Endometrial microvascular endothelial cells (primary cell): ENCODE data around the gene TSEN2. TPM values are rescaled to one million over a fixed set of nuclear protein-coding genes. Genes with fewer than 3 reads are reported as not detected.
"Not testable (repeated sequence)": the region's sequence is repeated elsewhere in the genome, so short reads cannot be mapped to it uniquely, and the experiment has no call there.

ENCODE experiments used
- in situ Hi-C: cut with HindIII; loops from 2 replicates; pipeline ENCODE4 v1.10.0; 2017; ENCODE audit warnings: low sequenced_read_pairs, low pct_unique_long_range_greater_than_20kb; ENCODE audit errors: inconsistent ontology term
- total RNA-seq: library from RNA; depleted of rRNA; stranded (reverse); fragments of >200 nt; gene quantifications from one replicate; pipeline ENCODE4 v1.2.3, GENCODE V29; 2015; ENCODE audit errors: inconsistent ontology term

TSEN2 gene
- total RNA-seq, 1 donor from 2014 or later: 7.7 TPM

DNA sequence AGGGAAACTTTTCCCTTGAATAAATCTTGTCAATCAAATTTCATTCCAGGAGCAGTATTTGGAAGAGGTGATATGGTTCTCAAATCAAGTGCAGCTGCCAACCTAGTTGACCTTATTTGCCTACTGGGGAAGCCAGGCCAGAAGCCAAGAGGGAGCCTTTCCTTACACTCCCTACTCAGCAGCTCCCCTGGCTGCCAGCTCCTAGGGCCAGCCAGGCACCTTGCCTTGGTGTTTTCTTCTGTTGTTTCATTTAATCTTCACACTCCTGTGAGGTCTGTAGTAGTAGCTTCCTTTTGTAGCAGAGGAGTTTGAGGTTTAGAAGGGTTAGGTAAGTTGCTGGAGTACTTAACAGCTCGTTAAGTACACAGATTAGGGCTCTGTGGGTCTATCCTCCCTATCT lies 38.4 kb downstream of the TSEN2 start:
- in situ Hi-C loops: no loop called here

DNA sequence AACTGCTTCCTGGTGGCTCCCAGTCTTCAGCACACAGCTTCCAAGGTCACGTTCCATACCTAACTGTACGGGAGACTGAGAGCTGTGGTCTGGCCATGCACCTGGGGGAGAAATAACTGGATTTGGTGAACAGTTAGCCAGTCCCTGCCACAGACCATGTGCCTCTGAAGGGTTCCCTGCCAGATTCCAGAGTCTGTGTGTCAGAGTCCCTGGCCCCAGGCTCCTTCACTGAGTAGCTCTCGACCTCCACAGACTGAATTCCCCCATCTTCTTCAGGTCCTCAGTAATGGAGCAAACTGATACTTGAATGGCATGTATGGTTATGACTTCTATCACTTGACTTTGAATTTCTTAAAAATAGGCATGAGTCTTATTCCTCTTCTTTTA lies 43.5 kb downstream of the TSEN2 start:
- in situ Hi-C loops: no loop called here

DNA sequence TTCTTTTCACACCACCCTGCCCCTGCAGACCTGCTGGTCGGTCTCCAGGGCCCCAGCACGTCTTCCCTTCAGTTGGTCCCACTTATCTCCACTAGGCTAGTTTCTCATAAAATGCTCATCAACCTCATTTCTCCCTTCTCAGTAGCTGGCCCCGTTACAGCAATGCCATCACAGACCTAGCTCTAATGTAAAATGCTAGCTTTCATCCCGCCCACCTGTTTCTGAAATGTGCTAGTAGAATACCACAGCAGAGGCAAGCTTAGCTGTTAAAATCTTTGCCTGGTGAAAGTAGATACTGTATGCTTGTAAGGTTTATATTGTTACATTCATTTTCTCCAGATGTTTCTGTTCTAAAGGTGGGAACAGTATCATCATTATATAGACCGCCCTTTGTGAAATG lies 47.9 kb downstream of the TSEN2 start:
- in situ Hi-C loops: no loop called here

DNA sequence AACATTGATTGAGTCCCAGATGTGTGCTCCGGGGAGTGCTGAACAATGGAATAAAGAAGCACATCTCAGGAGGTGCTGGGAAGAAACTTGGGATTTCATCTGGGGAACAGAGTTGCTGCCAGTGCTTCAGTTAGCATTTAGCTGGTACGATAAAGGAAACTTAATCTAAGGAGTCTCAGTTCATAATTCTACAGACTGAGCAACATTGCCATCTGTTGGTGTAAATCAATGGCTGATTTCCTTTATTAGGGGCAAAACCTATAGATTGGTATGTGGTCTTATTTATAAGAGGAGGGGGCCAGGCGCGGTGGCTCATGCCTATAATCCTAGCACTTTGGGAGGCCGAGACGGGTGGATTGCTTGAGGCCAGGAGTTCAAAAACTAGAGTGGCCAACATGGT lies 52.1 kb downstream of the TSEN2 start:
- in situ Hi-C loops: no loop called here

DNA sequence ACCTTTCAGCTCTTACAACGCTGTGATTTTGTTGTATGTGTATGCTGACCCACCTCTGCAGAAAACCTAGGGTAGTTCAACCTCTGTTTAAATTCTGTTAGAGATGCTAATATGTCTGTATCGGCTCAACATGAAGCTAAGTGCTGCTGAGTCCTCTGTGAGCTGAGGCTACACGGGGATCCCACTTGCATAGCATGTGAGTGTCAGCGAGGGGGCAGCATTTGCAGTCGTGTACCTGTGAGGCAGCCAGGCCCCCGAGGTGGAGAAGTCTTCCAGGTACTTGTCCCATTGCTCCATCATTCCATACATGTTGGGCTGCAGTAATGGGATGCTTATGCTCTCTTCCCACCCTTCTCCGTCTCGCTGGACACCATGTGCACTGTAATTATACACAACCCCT lies 57.3 kb downstream of the TSEN2 start:
- in situ Hi-C loops: no loop called here

DNA sequence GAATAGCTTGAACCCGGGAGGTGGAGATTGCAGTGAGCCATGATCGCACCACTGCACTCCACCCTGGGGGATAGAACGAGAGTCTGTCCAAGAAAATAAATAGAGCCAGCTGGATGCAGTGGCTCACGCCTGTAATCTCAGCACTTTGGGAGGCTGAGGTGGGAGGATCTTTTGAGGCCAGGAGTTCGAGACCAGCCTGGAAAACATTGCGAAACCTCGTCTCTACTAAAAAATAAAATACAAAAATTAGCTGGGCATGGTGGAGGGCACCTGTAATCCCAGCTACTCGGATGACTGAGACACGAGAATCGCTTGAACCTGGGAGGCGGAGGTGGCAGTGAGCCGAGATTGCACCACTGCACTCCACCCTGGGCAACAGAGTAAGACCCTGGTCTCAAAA lies 59.2 kb downstream of the TSEN2 start:
- in situ Hi-C loops: not testable (repeated sequence)

DNA sequence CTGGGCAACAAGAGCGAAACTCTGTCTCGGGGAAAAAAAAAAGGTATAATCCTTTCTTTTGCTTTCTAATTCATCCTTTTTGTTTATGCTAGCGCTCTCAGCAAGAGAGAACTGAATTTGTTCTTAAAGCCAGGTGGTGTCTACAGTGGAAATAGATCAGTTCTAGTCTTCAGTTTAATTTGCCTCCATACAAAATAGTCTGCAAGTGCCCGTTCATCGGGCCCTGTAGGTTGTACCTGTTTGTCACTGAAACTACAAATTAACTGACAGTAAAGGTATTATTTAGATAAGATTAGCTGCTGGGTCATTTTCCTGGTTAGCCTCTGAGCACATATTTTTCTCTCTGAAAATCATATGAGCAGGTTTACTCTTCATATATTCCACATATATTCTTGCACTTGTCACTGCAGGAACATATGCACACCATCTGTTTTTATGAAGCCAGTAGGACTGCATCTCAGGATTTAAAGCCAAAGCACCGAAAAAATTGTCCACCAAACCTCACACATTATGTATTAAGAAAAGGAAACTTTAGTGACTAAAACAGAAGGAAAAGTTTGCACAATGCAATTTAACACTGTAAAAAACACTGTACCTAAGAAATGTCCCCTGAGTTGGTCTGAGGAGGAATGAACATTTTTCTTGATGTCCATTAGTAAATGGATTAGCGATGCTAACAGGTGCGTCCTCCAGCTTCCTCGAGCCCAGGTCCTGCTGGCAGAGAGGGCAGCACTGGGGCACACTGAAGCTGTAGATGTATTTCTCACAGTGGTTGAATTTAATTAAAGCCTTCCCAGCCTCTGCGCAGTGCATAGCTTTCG lies 60.6 kb downstream of the TSEN2 start:
- in situ Hi-C loops: no loop called here

DNA sequence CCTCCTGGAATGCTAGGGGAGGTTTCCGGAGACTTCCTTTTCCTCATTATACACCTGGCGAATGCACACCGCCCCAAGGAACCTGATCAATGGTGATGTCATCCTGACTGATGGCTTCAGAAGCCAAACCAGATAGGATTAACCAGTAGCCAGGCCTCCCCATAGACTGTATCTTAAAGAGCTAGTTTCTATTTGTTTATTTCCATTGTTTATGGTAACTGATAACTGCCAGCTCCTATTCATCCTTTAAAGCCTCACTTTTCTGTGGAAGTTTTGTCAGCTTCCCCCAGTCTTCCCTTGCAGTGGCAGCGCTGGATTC lies 61.2 kb downstream of the TSEN2 start, which contains the start of gene MKRN2OS:
TSS of gene MKRN2OS (minus strand) at position 27 of the 319 bp plus-strand sequence. CDS start 35 bp downstream, outside the sequence.
- in situ Hi-C loops: no loop called here

DNA sequence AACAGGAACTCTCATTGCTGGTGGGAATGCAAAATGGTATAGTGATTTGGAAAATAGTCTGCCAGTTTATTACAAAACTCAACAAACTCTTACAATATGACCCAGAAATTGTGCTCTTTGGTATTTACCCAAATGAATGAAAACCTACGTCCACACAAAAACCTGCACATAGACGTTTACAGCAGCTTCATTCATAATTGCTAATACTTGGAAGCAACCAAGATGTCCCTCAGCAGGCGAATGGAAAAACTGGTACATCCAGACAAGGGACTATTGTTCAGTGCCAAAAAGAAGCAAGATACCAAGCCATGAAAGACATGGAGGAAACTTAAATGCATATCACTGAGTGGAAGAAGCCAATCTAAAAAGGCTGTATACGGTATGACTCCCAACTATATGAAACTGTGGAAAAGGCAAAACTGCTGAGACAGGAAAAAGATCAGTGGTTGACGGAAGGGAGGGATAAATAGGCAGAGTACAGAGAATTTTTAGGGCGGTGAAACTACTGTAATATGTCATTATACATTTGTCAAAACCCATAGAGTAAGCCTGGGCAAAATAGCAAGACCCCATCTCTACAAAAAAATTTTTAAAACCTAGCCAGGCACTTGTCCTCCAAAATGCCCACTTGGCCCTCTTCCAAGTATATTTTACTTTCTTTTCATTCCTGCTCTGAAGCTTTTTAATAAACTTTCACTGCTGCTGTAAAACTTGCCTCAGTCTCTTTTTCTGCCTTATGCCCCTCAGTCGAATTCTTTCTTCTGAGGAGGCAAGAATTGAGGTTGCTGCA lies 65.9 kb downstream of the TSEN2 start:
- in situ Hi-C loops: no loop called here

DNA sequence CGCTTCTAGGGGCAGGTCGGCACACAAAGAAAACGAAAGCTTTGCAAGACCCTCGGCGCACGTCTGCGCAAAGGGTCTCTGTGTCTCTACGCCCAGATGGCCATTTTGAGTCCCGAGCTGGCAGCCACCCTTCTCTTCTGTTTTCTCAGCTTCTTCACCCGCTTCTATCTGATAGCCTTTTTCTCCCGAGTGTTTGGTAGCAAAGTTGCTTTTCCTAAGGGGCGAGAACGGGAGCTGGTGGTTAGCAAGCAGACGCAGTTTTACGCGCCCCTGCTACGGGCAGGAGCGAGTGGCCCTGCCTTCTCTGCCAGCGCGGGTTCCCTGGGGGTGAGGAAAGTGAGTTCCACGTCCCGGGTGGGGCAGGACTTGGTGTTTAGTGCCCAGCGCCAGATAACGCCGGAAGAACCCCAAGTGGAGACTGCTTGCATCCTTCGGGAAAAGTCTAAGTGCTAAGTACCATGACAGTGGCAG lies 69.7 kb downstream of the TSEN2 start:
- in situ Hi-C loops: no loop called here

DNA sequence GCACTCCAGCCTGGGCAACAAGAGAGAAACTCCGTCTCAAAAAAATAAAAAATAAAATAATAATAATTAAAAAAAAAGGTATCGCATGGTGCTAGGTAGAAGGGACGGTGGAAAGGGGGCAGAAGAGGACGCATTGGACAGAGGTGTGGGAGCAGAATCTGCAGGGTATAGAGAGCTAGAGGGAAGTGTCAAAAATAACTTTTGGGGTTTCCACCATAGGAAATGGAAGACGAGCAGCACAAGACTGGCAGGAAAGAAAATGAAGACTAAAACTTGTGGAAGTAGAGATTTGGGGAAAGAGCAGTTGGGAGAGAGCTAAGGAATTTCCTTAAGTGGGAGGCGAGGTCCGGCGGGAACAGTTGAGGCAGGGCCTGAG lies 72.0 kb downstream of the TSEN2 start:
- in situ Hi-C loops: no loop called here

DNA sequence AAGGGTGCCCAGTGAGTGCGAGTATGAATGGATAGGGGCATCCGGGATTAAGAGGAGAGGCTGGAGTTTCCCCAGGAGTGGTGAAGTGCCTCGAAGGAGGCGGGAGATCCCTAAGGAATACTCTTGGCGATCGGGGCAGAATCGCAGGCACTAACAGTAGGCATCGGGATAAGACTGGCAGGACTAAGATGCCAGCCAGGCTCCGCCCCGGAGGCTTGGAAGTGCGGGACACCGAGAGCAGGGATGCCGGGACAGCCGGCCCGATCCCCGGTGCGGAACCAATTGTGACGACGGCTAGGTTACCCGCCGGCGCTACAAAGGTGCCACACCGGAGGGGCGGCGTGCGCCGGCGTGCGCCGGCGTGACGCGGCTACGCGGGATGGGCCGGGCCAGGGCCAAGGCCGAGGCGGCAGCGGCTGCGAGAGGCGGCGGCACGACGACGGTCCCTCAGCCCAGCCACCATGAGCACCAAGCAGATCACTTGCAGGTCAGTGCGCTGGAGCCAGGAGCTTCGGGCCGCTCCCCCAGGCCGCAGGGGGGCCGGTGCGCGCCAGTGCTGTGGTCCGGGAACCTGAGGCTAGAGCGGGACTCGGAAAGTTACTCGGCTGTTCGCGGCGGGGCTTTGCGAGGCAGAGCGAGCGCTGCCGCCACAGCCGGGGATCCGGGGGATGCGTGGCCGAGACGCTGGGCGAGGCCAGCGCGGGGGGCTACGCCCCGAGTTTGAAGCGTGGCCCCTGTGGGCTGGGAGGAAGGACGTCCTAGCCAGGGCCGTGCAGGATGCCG lies 72.6 kb downstream of the TSEN2 start, which contains the start of gene MKRN2:
TSS of gene MKRN2 (plus strand) at position 398 of the 783 bp plus-strand sequence. CDS start at position 462, 64 bp downstream.
- in situ Hi-C loops: no loop called here

DNA sequence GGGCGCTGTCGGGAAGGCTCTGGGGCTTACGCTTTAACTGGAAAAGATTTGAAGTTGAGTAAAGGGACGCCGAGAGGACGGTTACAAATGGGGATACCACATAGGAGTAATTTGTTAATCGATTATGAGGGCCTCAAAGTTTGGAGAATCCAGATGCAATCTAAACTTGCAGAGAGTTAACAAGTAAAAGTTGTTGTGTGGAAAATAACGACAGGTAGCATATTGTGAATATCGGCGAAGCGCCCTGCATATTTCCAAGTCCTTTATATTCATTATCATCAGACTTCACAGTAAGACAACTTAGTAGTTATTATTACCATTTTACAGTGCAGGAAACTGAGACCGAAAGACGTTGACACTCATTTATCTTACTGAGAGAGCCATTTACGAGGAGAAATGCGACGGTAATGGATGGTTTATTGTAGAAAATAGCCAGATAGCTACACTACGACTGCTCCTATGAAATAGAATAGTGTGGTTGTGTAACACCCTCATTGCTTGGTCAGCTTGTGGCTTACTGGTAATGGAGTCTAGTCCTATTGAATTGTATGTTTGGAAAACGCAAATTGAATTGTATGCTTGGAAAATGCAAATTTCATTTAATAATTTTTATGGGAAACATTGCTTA lies 73.3 kb downstream of the TSEN2 start:
- in situ Hi-C loops: no loop called here

DNA sequence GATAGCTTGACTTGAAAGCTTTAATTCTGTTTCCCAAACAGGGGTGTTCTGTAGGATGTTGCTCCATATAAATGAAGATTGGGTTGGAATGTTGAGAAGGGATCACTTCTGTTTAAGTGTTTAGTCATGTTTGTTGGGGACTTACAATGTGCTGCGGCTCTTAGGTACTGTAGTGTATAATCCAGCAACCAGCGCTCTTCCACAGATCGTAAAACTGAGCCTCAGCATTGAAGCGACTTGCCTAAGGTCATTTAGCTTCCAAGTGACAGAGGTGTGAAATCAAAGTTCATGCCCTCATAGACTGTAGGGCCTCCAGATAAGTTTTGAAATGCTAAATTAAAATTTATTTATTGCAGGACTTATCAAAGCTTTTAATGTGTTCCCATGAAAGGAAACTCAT lies 74.4 kb downstream of the TSEN2 start:
- in situ Hi-C loops: no loop called here

DNA sequence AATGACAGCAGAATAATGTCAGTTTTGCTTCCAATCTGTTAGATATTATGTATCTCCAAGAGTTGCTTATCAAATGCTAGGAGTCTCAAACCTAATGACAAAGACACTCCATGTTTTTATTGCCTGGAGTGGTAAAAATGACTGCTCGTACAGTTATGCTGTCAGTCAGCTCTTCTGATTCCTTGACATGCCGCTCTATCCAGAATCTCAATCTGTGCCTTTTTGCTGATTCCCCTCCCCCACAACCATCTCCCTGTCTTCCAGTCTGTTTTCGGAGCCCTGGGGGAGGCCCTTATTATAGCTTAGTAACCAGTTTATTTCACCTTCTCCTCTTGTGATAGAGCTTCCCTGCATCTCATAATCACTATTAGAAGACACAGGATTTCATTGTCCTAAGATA lies 75.2 kb downstream of the TSEN2 start:
- in situ Hi-C loops: no loop called here

DNA sequence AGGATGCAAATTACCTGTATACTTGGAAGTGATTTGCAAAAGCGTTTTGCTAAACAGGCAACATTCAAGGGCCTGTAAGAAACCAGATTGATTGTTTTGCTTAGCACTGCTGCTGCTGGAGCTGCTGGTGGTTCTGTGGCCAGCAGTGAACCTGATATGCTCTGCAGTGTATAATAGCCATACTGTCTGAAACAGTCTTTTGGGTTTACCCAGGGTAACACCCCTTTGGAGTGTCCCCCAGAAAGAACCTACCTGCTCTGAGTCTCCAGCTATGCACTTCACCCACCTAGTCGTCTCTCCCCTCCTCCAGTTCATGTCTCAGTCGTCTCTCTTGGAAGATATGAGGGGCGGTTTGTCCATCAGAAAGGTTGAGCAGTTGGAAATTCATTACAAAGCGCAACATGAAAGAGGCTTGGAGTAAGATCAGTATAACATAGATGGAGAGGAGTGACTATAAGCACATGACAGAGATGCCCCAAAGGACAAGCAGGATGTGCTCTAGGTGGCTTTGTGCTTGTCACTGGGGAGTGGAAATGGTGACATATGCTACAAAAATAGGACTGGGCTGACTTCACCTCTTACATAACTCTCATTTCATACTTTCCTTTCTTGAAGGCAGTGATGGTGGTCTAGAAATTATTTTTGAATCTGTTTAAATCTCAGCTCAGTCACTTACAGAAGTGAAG lies 76.4 kb downstream of the TSEN2 start:
- in situ Hi-C loops: no loop called here

DNA sequence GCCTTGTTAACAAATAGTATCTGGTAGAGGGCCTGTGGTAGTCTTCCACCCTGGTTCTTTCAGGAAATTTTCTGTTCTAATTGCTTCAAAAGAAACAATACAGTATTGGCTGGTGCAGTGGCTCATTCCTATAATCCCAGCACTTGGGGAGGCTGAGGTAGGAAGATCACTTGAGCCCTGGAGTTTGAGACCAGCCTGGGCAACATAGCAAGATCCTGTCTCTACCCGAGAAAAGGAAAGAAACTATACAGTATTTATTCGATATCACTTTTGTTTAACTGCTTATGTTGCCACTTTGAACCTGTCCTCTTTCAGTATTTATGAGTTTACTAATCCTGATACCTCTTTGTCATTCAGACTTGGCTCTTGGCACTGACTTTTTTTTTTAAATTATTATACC lies 77.1 kb downstream of the TSEN2 start:
- in situ Hi-C loops: no loop called here

DNA sequence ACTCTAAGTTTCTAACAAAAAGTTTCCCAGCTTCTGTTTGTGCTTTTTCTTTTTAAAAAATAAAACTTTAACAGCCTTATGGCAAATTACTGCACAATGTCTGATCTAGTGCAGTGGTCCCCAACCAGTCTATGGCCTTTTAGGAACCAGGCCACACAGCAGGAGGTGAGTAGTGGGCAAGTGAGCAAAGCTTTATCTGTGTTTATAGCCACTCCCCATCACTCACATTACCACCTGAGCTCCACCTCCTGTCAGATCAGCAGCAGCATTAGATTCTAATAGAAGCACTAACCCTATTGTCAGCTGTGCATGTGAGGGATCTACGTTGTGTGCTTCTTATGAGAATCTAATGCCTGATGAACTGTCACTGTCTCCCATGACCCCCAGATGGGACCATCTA lies 78.2 kb downstream of the TSEN2 start:
- in situ Hi-C loops: no loop called here
